Trophoblast cell (in vitro differentiated cells and primary cell): ENCODE results near the gene FYB1.

Experiments used
- DNase-seq, 2 donors: peaks; one replicate each; pipeline ENCODE4 v3.0.0-alpha.2; 2016
- H2AFZ ChIP-seq: 2 replicates; pipeline ENCODE4 v1.6.1; 2013; ENCODE audit warnings: low read length, moderate library complexity, mild to moderate bottlenecking; ENCODE audit not compliant: insufficient read depth, poor library complexity
- H2AK5ac ChIP-seq: 2 replicates; pipeline ENCODE4 v1.6.1; 2013; ENCODE audit warnings: mild to moderate bottlenecking, low read length
- H2BK120ac ChIP-seq: 2 replicates; pipeline ENCODE4 v1.6.1; 2013; ENCODE audit warnings: low read length, mild to moderate bottlenecking, moderate library complexity; ENCODE audit not compliant: insufficient read depth, poor library complexity
- H2BK12ac ChIP-seq: 2 replicates; pipeline ENCODE4 v1.6.1; 2013; ENCODE audit warnings: mild to moderate bottlenecking, low read length, moderate library complexity
- H2BK5ac ChIP-seq: 2 replicates; pipeline ENCODE4 v1.6.1; 2013; ENCODE audit warnings: low read length, low read depth, moderate library complexity, mild to moderate bottlenecking; ENCODE audit not compliant: poor library complexity
- H3K14ac ChIP-seq: 2 replicates; pipeline ENCODE4 v1.6.1; 2013; ENCODE audit warnings: mild to moderate bottlenecking, low read length
- H3K18ac ChIP-seq: 2 replicates; pipeline ENCODE4 v1.6.1; 2013; ENCODE audit warnings: mild to moderate bottlenecking, low read length
- H3K23ac ChIP-seq: 2 replicates; pipeline ENCODE4 v1.6.1; 2013; ENCODE audit warnings: low read length
- H3K27ac ChIP-seq: 2 replicates; pipeline ENCODE4 v1.5.1; 2013; ENCODE audit warnings: low read depth, mild to moderate bottlenecking, inconsistent platforms, low read length, moderate library complexity
- H3K27me3 ChIP-seq: 2 replicates; pipeline ENCODE4 v1.6.1; 2013; ENCODE audit warnings: inconsistent platforms, mild to moderate bottlenecking, low read length, moderate library complexity; ENCODE audit not compliant: insufficient read depth
- H3K36me3 ChIP-seq, 2 experiments: 1 replicate in 1 of 2; 2 replicates in 1 of 2; pipeline ENCODE4 v1.6.1; 2013; ENCODE audit warnings: low read length in 2 of 2, mild to moderate bottlenecking in 2 of 2, moderate library complexity in 1 of 2; ENCODE audit not compliant: insufficient read depth in 2 of 2, control insufficient read depth in 1 of 2
- H3K4ac ChIP-seq: 2 replicates; pipeline ENCODE4 v1.6.1; 2013; ENCODE audit warnings: low read depth, mild to moderate bottlenecking, low read length, moderate library complexity
- H3K4me1 ChIP-seq, 2 experiments: 1 replicate in 1 of 2; 2 replicates in 1 of 2; pipeline ENCODE4 v1.6.1; 2013; ENCODE audit warnings: low read length in 2 of 2, mild to moderate bottlenecking in 2 of 2, moderate library complexity in 1 of 2; ENCODE audit not compliant: insufficient read depth in 2 of 2, control insufficient read depth in 1 of 2
- H3K4me2 ChIP-seq: 2 replicates; pipeline ENCODE4 v1.6.1; 2013; ENCODE audit warnings: inconsistent platforms, mild to moderate bottlenecking, low read length, moderate library complexity
- H3K4me3 ChIP-seq: 2 replicates; pipeline ENCODE4 v1.5.1; 2013; ENCODE audit warnings: mild to moderate bottlenecking, low read depth, low read length, inconsistent platforms
- H3K79me1 ChIP-seq: one replicate; pipeline ENCODE4 v1.6.1; 2013; ENCODE audit warnings: low read length
- H3K79me2 ChIP-seq: 2 replicates; pipeline ENCODE4 v1.6.1; 2013; ENCODE audit warnings: low read length, mild to moderate bottlenecking; ENCODE audit not compliant: control insufficient read depth, insufficient read depth, poor library complexity
- H3K9ac ChIP-seq: 2 replicates; pipeline ENCODE4 v1.6.1; 2013; ENCODE audit warnings: mild to moderate bottlenecking, low read length
- H3K9me3 ChIP-seq: 2 replicates; pipeline ENCODE4 v1.6.1; 2013; ENCODE audit warnings: low read depth, mild to moderate bottlenecking, control low read depth, inconsistent platforms, low read length; ENCODE audit not compliant: insufficient read depth
- H4K12ac ChIP-seq: 2 replicates; pipeline ENCODE4 v1.6.1; 2013; ENCODE audit warnings: low read depth, mild to moderate bottlenecking, low read length, moderate library complexity
- H4K8ac ChIP-seq: 2 replicates; pipeline ENCODE4 v1.6.1; 2013; ENCODE audit warnings: low read depth, mild to moderate bottlenecking, low read length, moderate library complexity
- H4K91ac ChIP-seq: one replicate; pipeline ENCODE4 v1.6.1; 2013; ENCODE audit warnings: low read depth, mild to moderate bottlenecking, low read length, moderate library complexity
- WGBS: extraction: QIAGEN DNeasy Blood & Tissue Kit; methylation state at CpG from one replicate; pipeline ENCODE4 v1.1.7; 2013; ENCODE audit warnings: missing lambda C conversion rate; ENCODE audit not compliant: insufficient read length, insufficient coverage; ENCODE audit errors: extremely low coverage; 5-methylcytosine and 5-hydroxymethylcytosine counted together

FYB1 gene

GRCh38 chr5:39201160-39201780 is 18.1 kb downstream of the FYB1 start:
- no peaks in the 10 kb centered on the region for H3K79me2 ChIP-seq
- no peak overlapping the region for H4K12ac ChIP-seq
- no peak overlapping the region for H3K4ac ChIP-seq
- DNase-seq, result peak; percentile 25 to 40
- peaks cover 0 to 5% of the 10 kb centered on the region in 2 experiments for H3K4me1 ChIP-seq
- no peak overlapping the region for H2BK5ac ChIP-seq
- peaks cover 2% of the 10 kb centered on the region for H3K79me1 ChIP-seq
- H3K18ac ChIP-seq, result no peak overlapping the region
- H3K14ac ChIP-seq, result no peak overlapping the region
- H3K27ac ChIP-seq, result no peak overlapping the region
- no peaks in the 10 kb centered on the region for H3K27me3 ChIP-seq
- no peak overlapping the region for H2AK5ac ChIP-seq
- WGBS, result no CpG with 5 or more reads among the region's 1 CpG
- no peak overlapping the region for H4K8ac ChIP-seq
- H4K91ac ChIP-seq, result no peak overlapping the region
- no peak overlapping the region for H3K4me3 ChIP-seq
- H2BK12ac ChIP-seq, result no peak overlapping the region
- H3K23ac ChIP-seq, result no peak overlapping the region
- no peaks in the 10 kb centered on the region for H3K9me3 ChIP-seq
- no peak overlapping the region for H3K9ac ChIP-seq
- no peak overlapping the region for H2AFZ ChIP-seq
- H3K4me2 ChIP-seq, result no peak overlapping the region
- no peak overlapping the region for H2BK120ac ChIP-seq
- H3K36me3 ChIP-seq, result no peaks in the 10 kb centered on the region

- Histone ChIP-seq H4K8ac (no peak overlapping the region), H3K9me3 (no peaks in the 10 kb centered on the region), H3K14ac (peak overlapping the region; percentile 14), H4K12ac (no peak overlapping the region), H3K18ac (peak overlapping the region; percentile 8), H3K79me2 (no peaks in the 10 kb centered on the region), H2BK12ac (no peak overlapping the region), H2BK5ac (no peak overlapping the region), H4K91ac (peak overlapping the region; percentile 28), H3K4me2 (no peak overlapping the region), H2BK120ac (no peak overlapping the region), H3K79me1 (peaks cover 2% of the 10 kb centered on the region), H2AFZ (no peak overlapping the region), H3K9ac (no peak overlapping the region), H3K27ac (no peak overlapping the region), H3K4me3 (no peak overlapping the region), H3K23ac (no peak overlapping the region), H3K27me3 (no peaks in the 10 kb centered on the region), H3K4me1 (peaks cover 2 to 5% of the 10 kb centered on the region in 2 experiments), H2AK5ac (no peak overlapping the region), H3K4ac (no peak overlapping the region), H3K36me3 (no peaks in the 10 kb centered on the region)
- DNase-seq, result no peak
- WGBS, result no CpG with 5 or more reads among the region's 4 CpGs
These were observed 19.3 kb downstream of the FYB1 start for GRCh38 chr5:39200081-39200480.

GRCh38 chr5:39199335-39199734 is 20.0 kb downstream of the FYB1 start:
- Histone ChIP-seq H3K23ac (no peak overlapping the region), H3K18ac (no peak overlapping the region), H3K79me1 (peaks cover 2% of the 10 kb centered on the region), H3K4ac (no peak overlapping the region), H3K27me3 (no peaks in the 10 kb centered on the region), H3K4me1 (peaks cover 2 to 5% of the 10 kb centered on the region in 2 experiments), H3K14ac (no peak overlapping the region), H2AK5ac (no peak overlapping the region), H3K4me2 (no peak overlapping the region), H3K9me3 (no peaks in the 10 kb centered on the region), H3K79me2 (no peaks in the 10 kb centered on the region), H3K9ac (no peak overlapping the region), H4K8ac (no peak overlapping the region), H2BK12ac (no peak overlapping the region), H3K27ac (no peak overlapping the region), H3K4me3 (no peak overlapping the region), H2AFZ (no peak overlapping the region), H2BK5ac (no peak overlapping the region), H2BK120ac (no peak overlapping the region), H4K12ac (no peak overlapping the region), H4K91ac (no peak overlapping the region), H3K36me3 (no peaks in the 10 kb centered on the region)
- no CpG with 5 or more reads among the region's 3 CpGs for WGBS
- DNase-seq, result peak in 1 of 2 donors; percentile 13

- peaks cover 2% of the 10 kb centered on the region for H3K79me2 ChIP-seq
- H3K4ac ChIP-seq, result no peak overlapping the region
- peaks cover 2 to 7% of the 10 kb centered on the region in 2 experiments for H3K4me1 ChIP-seq
- H2AK5ac ChIP-seq, result no peak overlapping the region
- DNase-seq, result peak in 1 of 2 donors; percentile 44
- no peaks in the 10 kb centered on the region for H3K9me3 ChIP-seq
- H4K91ac ChIP-seq, result no peak overlapping the region
- H3K79me1 ChIP-seq, result peaks cover 4% of the 10 kb centered on the region
- no peak overlapping the region for H2BK120ac ChIP-seq
- whole genome bisulfite sequencing, result no CpG with 5 or more reads among the region's 5 CpGs
- no peak overlapping the region for H3K14ac ChIP-seq
- H2BK5ac ChIP-seq, result no peak overlapping the region
- no peak overlapping the region for H3K23ac ChIP-seq
- no peak overlapping the region for H3K27ac ChIP-seq
- H4K12ac ChIP-seq, result no peak overlapping the region
- no peaks in the 10 kb centered on the region for H3K27me3 ChIP-seq
- no peak overlapping the region for H3K4me3 ChIP-seq
- no peak overlapping the region for H4K8ac ChIP-seq
- no peak overlapping the region for H3K4me2 ChIP-seq
- H3K18ac ChIP-seq, result no peak overlapping the region
- H3K9ac ChIP-seq, result no peak overlapping the region
- no peaks in the 10 kb centered on the region for H3K36me3 ChIP-seq
- no peak overlapping the region for H2BK12ac ChIP-seq
- H2AFZ ChIP-seq, result no peak overlapping the region
These were observed 21.2 kb downstream of the FYB1 start for GRCh38 chr5:39198127-39198526.
